Kidney capillary endothelial cell (primary cell): ENCODE data around the gene CDC14A.
"Not testable (repeated sequence)": the region's sequence is repeated elsewhere in the genome, so short reads cannot be mapped to it uniquely, and the experiment has no call there.

ENCODE experiments used
- DNase-seq: peaks from one replicate; pipeline ENCODE4 v3.0.0-alpha.2; 2018; ENCODE audit warnings: low spot score

Gene CDC14A

GRCh38 chr1:100352267-100353070 is at the start of gene CDC14A:
Gene CDC14A (plus strand): TSS chr1:100352506. CDS start chr1:100352955, 449 bp downstream.
- peak; percentile 88 for DNase-seq

DNA sequence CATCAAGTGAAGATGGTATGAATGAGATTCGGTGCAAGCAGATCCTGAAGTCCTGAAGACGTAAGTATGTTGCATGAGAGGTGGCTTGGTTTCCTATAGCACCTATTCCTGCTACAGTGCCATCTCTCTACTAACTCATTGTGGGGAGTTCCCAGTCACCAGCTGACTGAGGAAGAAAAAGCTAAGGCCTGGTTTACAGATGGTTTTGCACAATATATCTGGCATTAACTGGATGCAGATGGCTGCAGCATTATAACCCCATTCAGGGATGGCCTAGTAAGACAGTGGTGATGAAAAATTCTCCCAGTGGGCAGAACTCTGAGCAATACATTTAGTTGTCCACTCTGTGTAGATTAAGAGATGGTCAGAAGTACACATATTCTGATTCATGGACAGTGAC is 49.6 kb upstream of the CDC14A start:
- no peak for DNase-seq

GRCh38 chr1:100304227-100304626 is 48.1 kb upstream of the CDC14A start:
- no peak for DNase-seq

- no peak for DNase-seq
Observed at GRCh38 chr1:100304921-100305320, 47.4 kb upstream of the CDC14A start.

- DNase-seq, result no peak
Observed at GRCh38 chr1:100305954-100306353, 46.4 kb upstream of the CDC14A start.

GRCh38 chr1:100306735-100307313 is 45.5 kb upstream of the CDC14A start:
- DNase-seq, result peak; percentile 18

GRCh38 chr1:100308777-100309176 is 43.5 kb upstream of the CDC14A start:
- DNase-seq, result peak; percentile 68

DNA sequence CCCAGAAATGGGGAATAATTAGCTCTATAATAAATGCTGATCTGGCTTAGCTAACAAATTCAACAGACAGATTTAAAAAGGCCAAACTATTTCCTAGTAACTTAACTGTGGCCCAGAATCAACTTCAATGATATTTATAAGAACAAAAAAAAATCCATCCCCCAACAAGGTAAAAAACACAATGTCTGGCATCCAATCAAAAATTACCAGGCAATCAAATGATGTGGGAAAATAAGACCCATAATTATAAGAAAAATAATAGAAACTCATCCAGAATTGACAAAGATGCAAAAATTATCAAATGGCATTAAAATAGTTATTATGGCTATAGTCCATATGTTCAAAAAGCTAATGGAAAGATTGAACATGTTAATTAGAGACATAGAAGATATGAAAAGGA is 42.4 kb upstream of the CDC14A start:
- no peak for DNase-seq

GRCh38 chr1:100313382-100313781 is 38.9 kb upstream of the CDC14A start:
- no peak for DNase-seq

DNA sequence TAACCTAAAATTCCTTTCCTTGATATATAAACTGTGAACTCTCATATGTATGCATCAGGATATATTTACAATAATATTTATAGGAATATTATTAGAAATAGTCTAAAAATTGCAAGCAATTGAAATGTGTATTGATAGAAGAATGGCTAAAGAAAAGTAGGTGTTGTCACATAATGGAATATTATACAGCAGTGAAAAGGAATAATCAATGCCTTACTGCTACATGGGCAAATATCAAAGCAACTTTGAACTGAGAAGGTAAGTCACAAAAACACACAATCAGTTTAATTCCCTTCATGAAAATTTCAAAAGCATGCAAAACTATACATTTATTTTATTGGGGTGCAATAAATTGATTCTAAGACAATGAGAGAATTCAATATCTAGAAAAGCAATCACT is 35.7 kb upstream of the CDC14A start:
- no peak for DNase-seq

- DNase-seq, result no peak
Observed at GRCh38 chr1:100320311-100321099, 31.8 kb upstream of the CDC14A start.

DNA sequence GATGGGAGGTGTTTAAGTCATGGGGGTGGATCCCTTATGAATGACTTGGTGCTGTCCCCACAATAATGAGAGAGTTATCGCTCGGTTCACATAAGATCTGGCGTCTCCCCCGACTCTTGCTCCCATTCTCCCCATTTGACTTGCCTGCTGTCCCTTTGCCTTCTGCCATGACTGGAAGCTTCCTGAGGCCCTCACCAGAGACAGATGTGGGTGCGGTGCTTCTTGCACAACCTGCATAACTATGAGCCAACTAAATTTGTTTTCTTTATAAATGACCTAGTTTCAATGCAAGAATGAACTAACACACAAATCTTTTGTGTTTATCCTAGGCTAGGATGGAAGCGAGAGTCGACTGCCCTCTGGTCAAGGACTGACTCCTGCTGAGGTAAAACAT is 31.2 kb upstream of the CDC14A start:
- no peak for DNase-seq

DNA sequence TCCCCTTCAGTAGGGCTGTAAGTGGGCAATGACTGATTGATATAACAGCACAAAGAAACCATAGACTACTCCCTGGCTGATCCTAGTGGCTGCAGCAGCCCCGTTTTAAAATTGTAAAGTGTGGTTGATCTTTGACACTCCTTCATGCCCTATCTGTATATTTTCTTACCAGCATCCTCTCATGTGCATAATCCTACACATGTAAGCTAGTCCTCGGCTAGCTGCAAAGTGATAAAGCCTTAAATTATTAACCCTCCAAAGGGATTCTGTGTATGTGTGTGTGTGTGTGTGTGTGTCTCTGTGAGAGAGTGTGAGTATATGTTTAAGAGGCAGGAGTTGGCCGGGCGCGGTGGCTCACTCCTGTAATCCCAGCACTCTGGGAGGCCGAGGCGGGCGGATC is 30.8 kb upstream of the CDC14A start:
- DNase-seq, result no peak

DNA sequence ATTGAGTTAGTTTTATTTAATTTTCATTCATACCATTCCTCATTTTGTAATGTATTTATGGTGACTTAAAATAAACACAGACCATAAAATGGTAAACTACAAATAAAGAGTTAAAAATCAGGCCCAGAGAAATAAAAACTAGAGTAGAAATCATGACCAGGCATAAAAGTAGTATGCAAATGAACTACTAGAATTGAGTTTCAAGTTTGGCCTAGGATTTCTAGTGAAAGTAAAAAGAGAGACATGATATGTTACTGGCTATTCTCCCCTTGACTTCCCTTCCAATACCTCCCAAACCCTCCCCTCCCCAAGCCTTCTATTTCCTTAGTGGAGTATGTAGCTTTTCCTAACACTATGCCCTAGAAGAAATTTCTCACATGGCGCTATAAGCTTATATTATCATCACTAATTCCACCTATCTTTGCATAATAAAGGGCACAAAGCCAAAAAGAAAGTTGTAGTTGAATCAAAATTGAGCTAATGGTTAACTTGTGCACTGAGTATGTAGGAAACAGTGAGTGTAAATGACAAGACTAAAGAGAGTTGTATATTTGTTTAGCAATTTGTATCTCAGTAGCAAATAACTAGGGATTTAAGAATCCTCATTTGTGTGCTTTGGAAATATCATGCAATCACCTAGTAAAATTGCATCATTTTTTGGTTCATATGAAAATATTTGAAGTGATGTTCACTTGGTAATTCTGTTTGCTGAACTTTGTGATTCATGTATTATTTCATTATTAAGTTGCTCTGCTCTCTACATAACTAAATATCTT is 29.7 kb upstream of the CDC14A start:
- DNase-seq, result no peak

DNA sequence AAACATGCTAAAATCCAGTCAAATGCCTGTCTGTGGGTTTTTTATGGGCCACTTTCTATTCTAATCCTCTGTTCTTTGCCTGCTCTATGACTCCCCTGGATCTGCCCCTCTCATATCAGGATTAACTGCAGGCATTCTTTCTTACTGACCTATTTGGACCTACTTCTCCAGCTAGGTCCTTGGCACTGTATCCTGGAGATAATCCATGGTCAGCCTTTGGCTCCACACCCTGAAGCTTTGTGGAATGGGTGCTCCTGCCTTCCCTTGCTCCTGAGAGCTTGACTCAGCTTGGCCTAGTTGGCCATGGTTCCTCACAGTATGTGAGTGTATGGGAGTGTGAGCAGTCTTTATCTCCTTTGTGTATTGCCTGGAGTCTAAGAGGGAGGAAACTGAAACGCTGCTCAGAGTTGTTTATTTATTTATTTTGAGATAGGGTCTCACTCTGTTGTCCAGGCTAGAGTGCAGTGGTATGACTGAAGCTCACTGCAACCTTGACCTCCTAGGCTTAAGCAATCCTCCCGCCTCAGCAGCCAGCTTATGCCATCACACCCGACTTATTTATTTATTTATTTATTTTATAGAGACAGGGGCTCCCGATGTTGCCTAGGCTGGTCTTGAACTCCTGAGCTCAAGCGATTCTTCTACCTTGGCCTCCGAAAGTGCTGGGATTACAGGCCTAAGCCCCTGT is 28.7 kb upstream of the CDC14A start:
- no peak for DNase-seq

- no peak for DNase-seq
Observed at GRCh38 chr1:100325415-100326324, 26.6 kb upstream of the CDC14A start.

- not testable (repeated sequence) for DNase-seq
Observed at GRCh38 chr1:100326325-100326670, 26.0 kb upstream of the CDC14A start.

GRCh38 chr1:100328133-100328532 is 24.2 kb upstream of the CDC14A start:
- DNase-seq, result no peak

DNA sequence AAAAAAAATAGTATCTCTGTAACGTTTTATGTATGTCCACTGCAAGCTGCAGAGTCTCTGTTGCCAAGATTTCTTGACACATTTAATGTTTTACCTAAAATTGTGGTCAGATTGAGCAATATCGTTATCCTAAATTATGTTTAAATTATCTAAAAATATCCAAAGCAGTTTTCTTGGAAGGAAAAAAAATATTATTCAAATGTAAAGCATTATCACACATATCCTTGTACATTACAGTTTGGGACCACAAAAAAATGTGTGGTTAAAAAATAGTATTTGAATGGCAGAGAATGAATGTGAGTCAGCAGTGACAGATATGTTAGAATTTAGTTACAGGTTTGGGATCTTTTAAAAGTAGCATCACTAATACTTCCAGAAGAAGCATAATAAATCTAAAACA is 21.2 kb upstream of the CDC14A start:
- not testable (repeated sequence) for DNase-seq

- DNase-seq, result no peak
Observed at GRCh38 chr1:100332331-100332730, 20.0 kb upstream of the CDC14A start.

DNA sequence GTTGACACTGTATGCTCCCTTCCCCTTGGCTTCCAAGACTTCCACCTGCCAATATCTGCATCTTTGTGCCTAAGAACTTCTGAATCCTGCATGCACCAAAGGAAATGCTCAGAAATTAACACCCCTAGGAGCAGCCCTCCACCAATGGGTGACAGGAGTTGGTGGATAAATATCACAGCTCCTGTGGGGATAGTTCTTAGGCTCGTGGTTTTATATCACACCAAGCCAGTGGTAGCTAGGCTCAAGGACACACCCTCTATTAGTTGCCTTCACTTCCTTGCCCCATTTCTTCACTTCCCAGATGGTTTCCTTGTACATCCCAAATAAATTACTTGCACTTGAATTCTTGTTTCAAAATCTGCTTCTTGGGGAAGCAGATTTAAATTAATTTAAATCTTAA is 16.9 kb upstream of the CDC14A start:
- DNase-seq, result no peak
